NCI-H446 treated with DMSO at 0.1 percent for 48 hours (cell line): ENCODE results near the gene APOBEC3C.
"Not testable (repeated sequence)": the region's sequence is repeated elsewhere in the genome, so short reads cannot be mapped to it uniquely, and the experiment has no call there.

ENCODE experiments used
- DNase-seq: peaks from one replicate; lab custom pipeline; 2025; lab: John Stamatoyannopoulos, UW

Gene APOBEC3C

GRCh38 chr22:38981992-38982927 is 31.8 kb upstream of the APOBEC3C start, which contains the start of gene APOBEC3B:
Gene APOBEC3B, plus strand, starts transcription at chr22:38982347. Its CDS starts 107 bp downstream, at chr22:38982454.
- DNase-seq: no peak

GRCh38 chr22:38984224-38984623 is 29.8 kb upstream of the APOBEC3C start:
- no peak for DNase-seq

- not testable (repeated sequence) for DNase-seq
These were observed 29.0 kb upstream of the APOBEC3C start for GRCh38 chr22:38984784-38985757.

- no peak for DNase-seq
These were observed 27.4 kb upstream of the APOBEC3C start for GRCh38 chr22:38986629-38987028.

- DNase-seq: no peak
These were observed 26.7 kb upstream of the APOBEC3C start for GRCh38 chr22:38987171-38987895.

GRCh38 chr22:38989466-38989865 is 24.6 kb upstream of the APOBEC3C start:
- no peak for DNase-seq

GRCh38 chr22:38992871-38993371 is 21.1 kb upstream of the APOBEC3C start:
- DNase-seq: not testable (repeated sequence)

GRCh38 chr22:38996105-38996504 is 18.0 kb upstream of the APOBEC3C start:
- no peak for DNase-seq

GRCh38 chr22:38997518-38997917 is 16.5 kb upstream of the APOBEC3C start:
- no peak for DNase-seq

GRCh38 chr22:39003165-39003638 is 10.9 kb upstream of the APOBEC3C start:
- DNase-seq: peak; percentile 47

GRCh38 chr22:39007177-39007576 is 6.9 kb upstream of the APOBEC3C start:
- DNase-seq: no peak

- not testable (repeated sequence) for DNase-seq
These were observed 5.7 kb upstream of the APOBEC3C start for GRCh38 chr22:39008271-39008850.

- no peak for DNase-seq
These were observed 3.1 kb upstream of the APOBEC3C start for GRCh38 chr22:39010946-39011345.

GRCh38 chr22:39012533-39013511 is 1.2 kb upstream of the APOBEC3C start:
- DNase-seq: no peak

GRCh38 chr22:39013561-39013941 is 506 bp upstream of the APOBEC3C start:
- DNase-seq: not testable (repeated sequence)

GRCh38 chr22:39014723-39015121 is 665 bp downstream of the APOBEC3C start:
- not testable (repeated sequence) for DNase-seq

GRCh38 chr22:39016592-39016991 is 2.5 kb downstream of the APOBEC3C start:
- no peak for DNase-seq

- no peak for DNase-seq
These were observed 3.7 kb downstream of the APOBEC3C start for GRCh38 chr22:39017596-39018365.
